Activated T-helper 2 cell treated with anti-CD3 and anti-CD28 coated beads, Interferon-gamma antibody, Interleukin-2, Interleukin-4, amounts not matched to agents 10 μg/mL and 5 μg/mL and 100 μg/mL, durations not matched to agents 14 hours and 24 hours and 36 hours (primary cell): Measurements from ENCODE around the gene CAV2. TPM values are rescaled to one million over a fixed set of nuclear protein-coding genes. Genes with fewer than 3 reads are reported as not detected.
"Not testable (repeated sequence)": the region's sequence is repeated elsewhere in the genome, so short reads cannot be mapped to it uniquely, and the experiment has no call there.

Experiments used
- DNase-seq: peaks from one replicate; pipeline ENCODE4 v3.0.0; 2021; ENCODE audit warnings: low spot score
- H3K27ac Mint-ChIP-seq: one replicate; pipeline ENCODE4 v1.8.0; 2021; ENCODE audit warnings: mixed read lengths
- H3K27me3 Mint-ChIP-seq: one replicate; pipeline ENCODE4 v1.8.0; 2021; ENCODE audit warnings: low read depth, mixed read lengths
- H3K36me3 Mint-ChIP-seq: one replicate; pipeline ENCODE4 v1.8.0; 2021; ENCODE audit warnings: low read depth, mixed read lengths
- H3K4me1 Mint-ChIP-seq: one replicate; pipeline ENCODE4 v1.8.0; 2021; ENCODE audit warnings: low read depth, mixed read lengths
- H3K4me3 Mint-ChIP-seq: one replicate; pipeline ENCODE4 v1.8.0; 2021; ENCODE audit warnings: low read depth, mild to moderate bottlenecking, moderate library complexity, mixed read lengths
- H3K9me3 Mint-ChIP-seq: one replicate; pipeline ENCODE4 v1.8.0; 2021; ENCODE audit warnings: mixed read lengths
- intact Hi-C: fragments of 100-400 bp; cut with micrococcal nuclease; formaldehyde crosslinking; loops from one replicate; pipeline ENCODE4 v1.15.1; 2023
- total RNA-seq: library from RNA; stranded (reverse); gene quantifications from 2 replicates; pipeline ENCODE4 v1.2.3, GENCODE V29; 2022

The CAV2 gene
- total RNA-seq, 1 donor from 2014 or later: not detected

DNA sequence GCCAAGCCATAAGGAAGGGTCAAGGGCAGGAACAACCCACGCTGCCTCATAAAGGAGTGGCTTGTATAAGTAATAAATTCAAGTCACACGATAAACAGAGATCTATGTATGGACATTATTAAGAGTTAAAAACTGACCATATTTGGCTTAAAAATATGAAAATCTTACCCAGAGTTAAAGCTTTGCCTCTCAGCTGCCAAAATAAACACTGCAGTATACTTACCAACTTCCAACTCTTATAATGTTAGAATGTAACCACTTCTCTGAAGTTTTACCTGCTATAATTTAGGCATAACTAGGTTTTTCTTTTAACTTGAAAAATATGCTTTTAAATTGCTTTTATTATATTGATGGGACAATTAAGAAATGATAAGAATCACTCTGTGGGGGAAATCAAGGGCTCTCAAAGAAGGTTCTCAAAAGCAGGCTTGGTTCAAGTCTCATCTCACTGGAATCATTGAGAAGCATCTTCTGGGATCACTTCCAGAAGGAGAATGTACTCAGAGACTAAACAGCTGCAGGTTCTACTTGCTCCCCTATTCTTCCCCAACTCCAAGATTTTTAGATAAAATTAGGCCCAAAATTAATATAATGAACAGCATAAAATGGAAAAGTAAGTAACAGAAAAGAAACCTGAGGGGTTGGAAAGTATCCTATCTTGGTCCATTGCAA is 16.1 kb upstream of the CAV2 start:
- no peak overlapping the region for H3K27ac Mint-ChIP-seq
- no peaks in the 10 kb centered on the region for H3K9me3 Mint-ChIP-seq
- intact Hi-C loops: no loop called here
- H3K36me3 Mint-ChIP-seq: no peaks in the 10 kb centered on the region
- H3K4me3 Mint-ChIP-seq: no peak overlapping the region
- no peaks in the 10 kb centered on the region for H3K4me1 Mint-ChIP-seq
- no peak for DNase-seq
- H3K27me3 Mint-ChIP-seq: peaks cover 4% of the 10 kb centered on the region

DNA sequence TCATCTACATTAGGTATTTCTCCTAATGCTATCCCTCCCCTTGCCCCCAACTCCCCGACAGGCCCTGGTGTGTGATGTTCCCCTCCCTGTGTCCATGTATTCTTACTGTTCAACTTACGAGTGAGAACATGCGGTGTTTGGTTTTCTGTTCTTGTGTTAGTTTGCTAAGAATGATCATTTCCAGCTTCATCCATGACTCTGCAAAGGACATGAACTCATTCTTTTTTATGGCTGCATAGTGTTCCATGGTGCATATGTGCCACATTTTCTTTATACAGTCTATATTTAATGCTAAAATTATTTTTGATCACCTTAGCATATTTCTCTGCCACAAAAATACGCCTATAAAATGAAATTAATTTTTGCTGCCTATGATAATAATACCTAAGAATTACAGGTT is 15.1 kb upstream of the CAV2 start:
- DNase-seq, H3K36me3 Mint-ChIP-seq, intact Hi-C loops, H3K27me3 Mint-ChIP-seq, H3K4me1 Mint-ChIP-seq, H3K4me3 Mint-ChIP-seq, H3K27ac Mint-ChIP-seq, H3K9me3 Mint-ChIP-seq: not testable (repeated sequence)

DNA sequence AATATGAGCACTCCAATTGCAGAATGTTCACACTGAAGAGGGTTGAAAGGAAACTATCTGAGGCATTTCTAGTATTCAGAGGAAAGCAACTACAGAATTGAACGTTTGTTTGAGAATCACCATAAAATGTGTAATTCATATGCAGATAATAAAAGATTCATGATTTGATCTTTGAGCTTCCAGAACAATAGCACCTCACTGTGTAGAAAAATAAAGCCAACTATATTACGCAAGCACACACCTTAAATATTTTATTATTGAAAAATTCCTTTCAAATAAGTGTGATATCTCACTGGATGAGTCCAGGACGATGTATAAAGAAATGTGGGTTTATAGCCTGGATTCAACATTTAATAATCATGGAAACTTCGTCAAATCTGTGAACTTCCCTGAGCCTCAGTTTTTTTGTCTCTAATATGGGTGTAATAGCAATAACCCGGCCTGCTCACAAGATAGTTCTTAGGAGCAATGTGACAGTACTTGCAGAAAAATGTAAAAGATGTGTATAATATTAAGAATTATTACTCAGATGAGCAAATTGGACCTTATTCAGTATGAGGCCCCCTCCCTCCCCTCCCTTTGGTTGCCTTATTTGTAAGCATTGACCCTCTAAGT is 11.5 kb upstream of the CAV2 start:
- H3K4me3 Mint-ChIP-seq: no peak overlapping the region
- intact Hi-C loops: no loop called here
- H3K4me1 Mint-ChIP-seq: no peaks in the 10 kb centered on the region

DNA sequence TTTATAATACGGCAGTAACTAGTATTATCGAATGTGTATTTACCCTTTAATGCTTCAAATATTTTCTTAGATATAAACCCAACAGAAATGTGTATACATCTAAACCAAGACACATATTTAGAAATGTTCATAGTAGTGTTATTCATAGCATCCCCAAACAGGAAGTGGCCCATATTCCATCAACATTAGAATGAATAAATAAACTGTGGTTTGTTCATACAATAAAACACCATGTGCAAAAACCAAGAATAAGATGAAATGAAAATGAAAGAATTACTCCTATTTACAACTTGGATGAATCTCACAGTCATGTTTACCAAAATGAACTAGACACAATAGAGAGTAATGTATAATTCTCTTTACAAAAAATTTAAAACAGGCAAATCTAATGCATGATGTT is 9.2 kb upstream of the CAV2 start:
- intact Hi-C loops: no loop called here
- no peaks in the 10 kb centered on the region for H3K36me3 Mint-ChIP-seq
- no peak overlapping the region for H3K27ac Mint-ChIP-seq
- peaks cover 34% of the 10 kb centered on the region for H3K27me3 Mint-ChIP-seq
- DNase-seq: no peak
- H3K4me1 Mint-ChIP-seq: no peaks in the 10 kb centered on the region
- H3K9me3 Mint-ChIP-seq: no peaks in the 10 kb centered on the region
- H3K4me3 Mint-ChIP-seq: no peak overlapping the region

More for the DNA sequence above, 11.5 kb upstream of the CAV2 start:
- H3K27ac Mint-ChIP-seq: no peak overlapping the region
- no peaks in the 10 kb centered on the region for H3K9me3 Mint-ChIP-seq
- H3K27me3 Mint-ChIP-seq: peaks cover 23% of the 10 kb centered on the region
- H3K36me3 Mint-ChIP-seq: no peaks in the 10 kb centered on the region
- no peak for DNase-seq

DNA sequence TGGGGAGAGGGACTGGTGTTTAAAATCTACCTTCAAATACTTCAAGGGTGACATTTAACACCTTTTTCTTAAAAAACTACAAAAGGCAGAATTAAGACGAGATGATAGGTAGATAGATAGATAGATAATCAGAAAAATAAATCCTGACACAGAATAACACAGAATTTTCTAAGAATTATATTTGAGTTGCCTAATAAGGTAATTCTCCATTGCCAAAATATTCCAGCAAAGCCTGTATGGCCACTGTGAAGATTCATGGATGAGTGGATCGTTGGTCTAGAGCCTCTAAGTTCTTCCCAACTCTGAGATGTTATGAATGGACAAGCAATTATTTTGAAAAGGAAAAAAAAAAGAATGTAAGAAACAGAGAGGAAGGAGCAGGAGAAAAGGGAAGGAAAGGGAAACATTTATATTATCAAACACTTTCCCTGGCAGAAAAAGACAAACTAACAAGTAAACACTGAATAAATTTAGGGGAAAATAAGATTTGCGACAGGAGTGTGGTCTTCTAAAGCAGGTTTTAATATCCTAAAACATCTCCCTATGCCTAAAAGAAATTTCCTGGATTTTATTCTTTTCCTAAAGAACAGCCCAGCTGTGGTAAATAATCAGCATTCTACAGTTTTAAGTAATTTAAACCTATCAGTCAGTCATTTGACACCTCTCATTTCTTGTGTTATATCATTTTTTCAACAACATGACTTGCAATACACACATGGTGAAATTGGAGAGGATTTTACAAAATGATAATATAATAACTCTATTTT is 7.5 kb upstream of the CAV2 start:
- no peak overlapping the region for H3K27ac Mint-ChIP-seq
- intact Hi-C loops: no loop called here
- H3K4me3 Mint-ChIP-seq: no peak overlapping the region
- peaks cover 40% of the 10 kb centered on the region for H3K27me3 Mint-ChIP-seq
- no peaks in the 10 kb centered on the region for H3K36me3 Mint-ChIP-seq
- no peaks in the 10 kb centered on the region for H3K9me3 Mint-ChIP-seq
- DNase-seq: no peak
- no peaks in the 10 kb centered on the region for H3K4me1 Mint-ChIP-seq

DNA sequence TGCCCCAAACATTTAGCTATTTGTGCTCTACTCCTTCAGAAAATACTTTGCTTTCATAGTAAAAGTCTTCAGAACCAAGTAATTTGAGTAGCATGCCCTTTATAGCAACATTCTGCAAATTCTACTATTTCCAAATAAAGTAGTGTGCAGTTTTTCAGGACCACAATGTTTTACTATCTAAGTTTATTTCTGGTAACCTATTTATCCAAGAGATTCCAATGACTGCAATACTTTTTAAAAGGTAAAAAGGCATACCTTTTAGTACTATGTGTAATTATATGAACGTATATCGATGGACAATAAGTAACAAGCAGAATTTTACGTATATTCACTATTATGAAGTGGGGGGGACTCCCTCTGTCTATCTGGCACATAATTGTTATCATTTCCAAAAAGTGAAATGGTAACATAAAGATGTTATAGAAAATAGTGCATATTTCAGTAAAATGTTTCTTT is 6.9 kb upstream of the CAV2 start:
- no peak overlapping the region for H3K27ac Mint-ChIP-seq
- no peak for DNase-seq
- no peaks in the 10 kb centered on the region for H3K36me3 Mint-ChIP-seq
- intact Hi-C loops: no loop called here
- no peaks in the 10 kb centered on the region for H3K9me3 Mint-ChIP-seq
- no peaks in the 10 kb centered on the region for H3K4me1 Mint-ChIP-seq
- peaks cover 44% of the 10 kb centered on the region for H3K27me3 Mint-ChIP-seq
- H3K4me3 Mint-ChIP-seq: no peak overlapping the region

DNA sequence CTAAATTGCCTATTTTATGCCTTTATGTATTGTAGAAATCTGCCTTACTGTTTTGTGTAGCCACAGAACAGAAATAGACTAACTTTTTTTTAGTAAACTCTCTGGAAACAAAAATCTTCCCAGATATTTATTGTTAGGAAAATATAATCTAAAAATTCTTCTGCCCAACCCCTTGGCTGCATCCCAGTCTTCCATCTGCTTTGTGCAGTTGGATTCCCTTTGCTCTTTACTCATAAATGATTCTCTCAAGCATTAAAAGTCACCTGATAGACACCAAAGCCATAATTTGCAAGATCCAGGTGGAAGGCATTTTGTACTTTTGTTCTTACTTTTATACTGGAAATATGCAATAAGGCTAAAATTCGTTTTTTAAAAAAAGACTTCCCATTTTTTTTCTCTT is 6.1 kb upstream of the CAV2 start:
- no peaks in the 10 kb centered on the region for H3K9me3 Mint-ChIP-seq
- no peak overlapping the region for H3K4me3 Mint-ChIP-seq
- no peak overlapping the region for H3K27ac Mint-ChIP-seq
- no peaks in the 10 kb centered on the region for H3K36me3 Mint-ChIP-seq
- intact Hi-C loops: no loop called here
- DNase-seq: no peak
- no peaks in the 10 kb centered on the region for H3K4me1 Mint-ChIP-seq
- H3K27me3 Mint-ChIP-seq: peaks cover 52% of the 10 kb centered on the region

DNA sequence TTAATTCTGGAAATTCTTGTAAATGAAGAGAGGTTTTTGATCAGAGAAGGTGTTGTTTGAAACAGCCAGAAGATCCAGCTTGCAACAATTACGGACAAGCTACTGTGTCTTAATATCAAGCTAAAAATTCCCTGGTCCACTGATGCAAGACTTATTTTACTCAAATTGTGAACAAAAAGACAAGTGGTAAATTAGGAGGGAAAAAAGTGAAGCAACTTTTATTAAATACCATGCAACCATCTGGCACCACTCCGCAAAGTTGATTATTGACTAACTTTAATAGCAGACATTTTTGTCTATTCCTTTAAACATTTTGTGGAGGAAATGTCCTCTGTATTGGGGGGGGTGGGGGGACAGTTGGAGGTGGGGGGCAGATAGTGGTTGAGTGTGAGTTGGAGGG is 5.1 kb upstream of the CAV2 start:
- H3K4me1 Mint-ChIP-seq: no peaks in the 10 kb centered on the region
- no peak for DNase-seq
- intact Hi-C loops: no loop called here
- no peak overlapping the region for H3K27ac Mint-ChIP-seq
- no peak overlapping the region for H3K4me3 Mint-ChIP-seq
- H3K36me3 Mint-ChIP-seq: no peaks in the 10 kb centered on the region
- H3K27me3 Mint-ChIP-seq: peaks cover 58% of the 10 kb centered on the region
- no peaks in the 10 kb centered on the region for H3K9me3 Mint-ChIP-seq

DNA sequence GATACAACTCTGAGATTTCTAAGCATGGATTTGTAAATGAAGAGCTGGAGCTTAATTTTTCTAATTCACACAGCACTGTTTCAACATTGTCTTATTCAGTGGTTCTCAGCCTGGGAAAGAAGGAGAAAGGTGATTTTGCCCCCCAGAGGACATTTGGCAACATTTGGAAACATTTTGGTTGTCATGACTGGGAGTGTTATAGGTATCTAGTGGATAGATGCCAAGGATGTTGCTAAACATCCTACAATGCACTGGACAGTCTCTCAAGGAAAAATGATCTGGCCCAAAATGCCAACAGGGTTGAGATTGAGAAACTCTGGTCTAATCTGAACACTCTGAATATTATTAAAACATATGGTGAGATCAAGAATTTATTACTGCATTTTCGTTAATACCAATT is 3.8 kb upstream of the CAV2 start:
- H3K4me1 Mint-ChIP-seq: peaks cover 8% of the 10 kb centered on the region
- H3K27ac Mint-ChIP-seq: no peak overlapping the region
- H3K9me3 Mint-ChIP-seq: no peaks in the 10 kb centered on the region
- H3K4me3 Mint-ChIP-seq: no peak overlapping the region
- no peaks in the 10 kb centered on the region for H3K36me3 Mint-ChIP-seq
- peaks cover 57% of the 10 kb centered on the region for H3K27me3 Mint-ChIP-seq
- no peak for DNase-seq
- intact Hi-C loops: no loop called here

DNA sequence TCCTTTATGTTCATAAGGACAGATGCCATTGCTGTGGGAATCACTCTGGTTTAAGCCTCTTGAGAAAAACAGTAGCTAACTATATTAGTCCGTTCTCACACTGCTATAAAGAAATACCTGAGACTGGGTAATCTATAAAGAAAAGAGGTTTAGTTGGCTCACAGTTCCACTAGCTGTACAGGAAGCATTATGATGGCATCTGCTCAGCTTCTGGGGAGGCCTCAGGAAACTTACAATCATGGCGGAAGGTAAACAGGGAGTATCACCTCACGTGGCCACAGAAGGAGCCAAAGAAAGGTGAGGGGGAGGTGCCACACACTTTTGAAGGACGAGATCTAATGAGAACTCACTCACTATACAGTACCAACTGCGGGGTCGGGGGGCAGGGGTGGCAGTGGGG is 2.9 kb upstream of the CAV2 start:
- H3K4me1 Mint-ChIP-seq: peaks cover 10% of the 10 kb centered on the region
- peaks cover 60% of the 10 kb centered on the region for H3K27me3 Mint-ChIP-seq
- no peak for DNase-seq

DNA sequence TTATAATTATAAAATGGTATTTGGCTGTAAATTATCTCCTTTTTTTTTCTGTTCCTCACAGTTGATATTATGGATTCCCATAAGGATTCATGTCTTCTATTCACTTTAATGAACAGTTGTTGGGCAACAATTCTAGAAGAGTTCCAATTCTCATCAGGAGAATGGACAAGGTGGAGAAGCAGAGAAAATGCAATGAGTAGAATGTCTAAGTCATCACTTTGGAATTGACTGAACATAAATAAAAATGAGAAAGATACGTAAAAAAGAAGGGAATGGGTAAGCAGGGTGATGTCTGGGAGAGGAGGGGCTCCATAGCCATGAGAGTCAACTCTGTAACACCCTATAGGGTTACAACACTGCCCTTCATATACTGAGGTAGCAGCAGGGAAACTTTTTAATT is 1.8 kb upstream of the CAV2 start:
- Mint-ChIP-seq H3K4me3 (no peak overlapping the region), H3K27me3 (peaks cover 62% of the 10 kb centered on the region), H3K36me3 (no peaks in the 10 kb centered on the region), H3K9me3 (no peaks in the 10 kb centered on the region), H3K4me1 (peaks cover 10% of the 10 kb centered on the region), H3K27ac (no peak overlapping the region)
- intact Hi-C loops: no loop called here
- no peak for DNase-seq

More for the DNA sequence above, 2.9 kb upstream of the CAV2 start:
- no peak overlapping the region for H3K27ac Mint-ChIP-seq
- no peaks in the 10 kb centered on the region for H3K36me3 Mint-ChIP-seq
- no peak overlapping the region for H3K4me3 Mint-ChIP-seq
- intact Hi-C loops: no loop called here
- no peaks in the 10 kb centered on the region for H3K9me3 Mint-ChIP-seq

DNA sequence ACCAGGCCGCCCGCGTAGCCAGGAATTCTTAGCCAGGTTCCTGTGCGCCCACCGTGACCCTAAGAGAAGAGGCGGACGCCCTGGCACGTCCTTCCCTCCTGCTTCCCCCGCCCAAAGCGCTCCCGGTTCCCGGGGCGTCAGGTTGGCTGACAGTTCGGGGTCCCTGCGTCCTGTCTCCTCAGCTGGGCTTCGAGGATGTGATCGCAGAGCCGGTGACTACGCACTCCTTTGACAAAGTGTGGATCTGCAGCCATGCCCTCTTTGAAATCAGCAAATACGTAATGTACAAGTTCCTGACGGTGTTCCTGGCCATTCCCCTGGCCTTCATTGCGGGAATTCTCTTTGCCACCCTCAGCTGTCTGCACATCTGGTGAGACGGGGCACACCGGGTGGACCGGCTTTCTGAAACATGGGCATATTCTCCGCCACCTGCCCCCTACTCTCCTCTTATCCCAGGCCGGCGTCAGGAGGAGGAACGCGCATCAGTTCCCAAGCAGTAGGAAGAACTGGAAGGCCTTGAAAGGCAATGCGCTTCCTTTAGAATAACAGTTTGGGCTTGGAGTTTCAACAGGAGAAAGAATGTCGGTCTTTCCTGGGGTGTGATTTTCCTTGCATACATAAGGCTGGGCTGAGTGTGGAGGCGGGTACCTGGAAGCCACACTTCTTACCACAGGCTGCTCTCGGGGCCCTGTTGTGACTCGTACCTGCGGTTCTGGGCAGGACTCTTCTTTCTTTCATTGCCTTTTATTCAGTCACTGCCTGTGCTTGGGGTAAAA is 728 bp downstream of the CAV2 start:
- intact Hi-C loops: loop anchor here (2.0 kb wide), 1 partner anchor 25 kb away; the partner anchor contains the start of gene CAV1
- H3K4me3 Mint-ChIP-seq: peak overlapping the region; percentile 51
- H3K27ac Mint-ChIP-seq: no peak overlapping the region
- DNase-seq: peak; percentile 11
- H3K4me1 Mint-ChIP-seq: peaks cover 10% of the 10 kb centered on the region
- H3K36me3 Mint-ChIP-seq: no peaks in the 10 kb centered on the region
- no peaks in the 10 kb centered on the region for H3K9me3 Mint-ChIP-seq
- peaks cover 58% of the 10 kb centered on the region for H3K27me3 Mint-ChIP-seq
